ENCODE measurements around the gene APOBEC3B. TPM values are rescaled to one million over a fixed set of nuclear protein-coding genes. Genes with fewer than 3 reads are reported as not detected.
A peak's percentile ranks its signal among the peaks of the same experiment; 100 is the strongest.

Gene APOBEC3B
- total and polyA plus RNA-seq, 2 of the 8 experiments (the other 6 are each of a cell fraction or from before 2014, with no cell fraction given) = 14.2 to 74.9 TPM

- Histone ChIP-seq H3K4ac (replicated peaks; ENCODE audit: insufficient read length, low read depth, low read length) (no peak overlapping the region), H2BK12ac (ENCODE audit: low read depth, low read length) (no peak overlapping the region), H3K23ac (ENCODE audit: insufficient read length) (no peak overlapping the region), H4K5ac (ENCODE audit: insufficient read length, low read depth, low read length) (no peak overlapping the region), H3K4me2 (ENCODE audit: insufficient read depth in 1 of 2, low read depth in 2 of 2, low read length in 2 of 2) (no peak overlapping the region), H2BK5ac (ENCODE audit: low read depth, low read length) (no peak overlapping the region), H3K56ac (replicated peaks; ENCODE audit: insufficient read length, low read depth, low read length) (no peak overlapping the region), H2AFZ (ENCODE audit: low read length) (no peak overlapping the region), H3K79me2 (ENCODE audit: control insufficient read depth in 1 of 2, insufficient read depth in 2 of 2, low read length in 2 of 2) (no peaks in the 10 kb centered on the region), H3K23me2 (ENCODE audit: low read depth, low read length) (no peaks in the 10 kb centered on the region), H3K4me3 (ENCODE audit: extremely low read depth in 1 of 4, insufficient read depth in 2 of 4, low read depth in 3 of 4, low read length in 4 of 4) (no peak overlapping the region), H3K36me3 (ENCODE audit: control insufficient read depth in 2 of 4, insufficient read depth in 4 of 4, low read length in 3 of 4) (no peaks in the 10 kb centered on the region), H3K9ac (replicated peaks in 1 of 4; ENCODE audit: extremely low read depth in 1 of 4, low read depth in 3 of 4, low read length in 3 of 4) (no peak overlapping the region), H3K18ac (ENCODE audit: extremely low read depth, low read length) (no peak overlapping the region), H3K4me1 (replicated peaks in 1 of 4; ENCODE audit: control insufficient read depth in 3 of 4, insufficient read depth in 4 of 4, low read length in 3 of 4) (peaks cover 0 to 4% (median under 1%) of the 10 kb centered on the region in 4 experiments; a peak in 2 of 7 replicates), H4K8ac (ENCODE audit: extremely low read depth, insufficient read depth, low read length) (no peak overlapping the region; the same call in 1 of the 2 replicates), H2AK5ac (ENCODE audit: low read depth, low read length) (no peak overlapping the region), H3K27me3 (replicated peaks in 1 of 4; ENCODE audit: control insufficient read depth in 3 of 4, extremely low read depth in 1 of 4, insufficient read depth in 3 of 4, low read length in 3 of 4) (no peaks in the 10 kb centered on the region; a peak in 2 of 7 replicates), H3K9me3 (ENCODE audit: insufficient read depth in 2 of 2, low read depth in 1 of 2, low read length in 1 of 2) (peaks cover 6 to 18% of the 10 kb centered on the region in 2 experiments; a peak in 3 of 4 replicates), H3K79me1 (ENCODE audit: low read depth, low read length) (no peaks in the 10 kb centered on the region), H3K27ac (ENCODE audit: low read depth, low read length) (no peak overlapping the region), H2BK20ac (ENCODE audit: low read length) (no peak overlapping the region), H2BK15ac (ENCODE audit: low read length) (0 out of 2 replicates have a peak overlapping the region, but pooled peaks have one; percentile 77), H4K91ac (replicated peaks; ENCODE audit: insufficient read length, low read length) (no peak overlapping the region), H2BK120ac (replicated peaks; ENCODE audit: low read depth, low read length) (no peak overlapping the region), H3K14ac (ENCODE audit: insufficient read length) (no peak overlapping the region), H4K20me1 (replicated peaks in 1 of 2; ENCODE audit: control insufficient read depth in 1 of 2, insufficient read depth in 2 of 2, low read length in 2 of 2) (no peaks in the 10 kb centered on the region)
- ChIA-PET POLR2A (ENCODE audit: partially characterized antibody) (interaction anchor here (1.2 kb wide), 1 partner anchor 28 kb away, joined by 3 read pairs; no protein-coding TSS in a partner anchor), CTCF (ENCODE audit: partially characterized antibody) (interaction anchor here (0.7 to 7.1 kb wide), 33 partner anchors 8 to 510 kb away, joined by 3 to 63 read pairs (median 5); partner anchors contain the start of genes APOBEC3B, APOBEC3C and APOBEC3D)
- 93% methylated on average over 18 of the region's 18 CpGs; no CpG with 5 or more reads in 1 of the 2 experiments for WGBS, 2 experiments (ENCODE audit: extremely low coverage in 1 of 2, insufficient coverage in 1 of 2, insufficient read length in 1 of 2, insufficient replicate concordance in 2 of 2, low coverage in 1 of 2, low lambda C conversion rate in 2 of 2, missing lambda C conversion rate in 1 of 2)
- DNase-seq (ENCODE audit: low read depth in 1 of 2, low spot score in 2 of 2) = no peak
- no peak for FAIRE-seq
- TF ChIP-seq SIRT6 (IDR thresholded peaks at IDR 0.05; ENCODE audit: low read length) = no peak
- no peak for TF ChIP-seq POU5F1 (IDR thresholded peaks at IDR 0.05; ENCODE audit: low read depth, low read length)
- TF ChIP-seq TCF12 (IDR thresholded peaks at IDR 0.05; ENCODE audit: low read depth, low read length) = no peak
- no peak for TF ChIP-seq USF2 (IDR thresholded peaks at IDR 0.05; ENCODE audit: low read length)
These were observed 7.8 kb upstream of the APOBEC3B start for GRCh38 chr22:38974170-38974825.
